Fibroblast of pulmonary artery (primary cell): Measurements from ENCODE around the gene CAPN10.

Source experiments
- DNase-seq: peaks from one replicate; pipeline ENCODE4 v3.0.0-alpha.2; 2010; ENCODE audit warnings: low read depth
- H3K4me3 ChIP-seq: replicated peaks from 2 replicates; pipeline ENCODE4 v1.5.1; 2011; ENCODE audit warnings: low read depth, mild to moderate bottlenecking, control low read depth, low read length, moderate library complexity
- TF ChIP-seq, protein P1 (sequence below): IDR thresholded peaks from 2 replicates; pipeline ENCODE4 v1.5.1; 2011; ENCODE audit warnings: mild to moderate bottlenecking, control low read depth, low read length, inconsistent platforms; ENCODE audit errors: missing control alignments

Gene CAPN10

GRCh38 chr2:240564561-240565332, 21.8 kb upstream of the CAPN10 start:
- TF ChIP-seq, protein P1, sequence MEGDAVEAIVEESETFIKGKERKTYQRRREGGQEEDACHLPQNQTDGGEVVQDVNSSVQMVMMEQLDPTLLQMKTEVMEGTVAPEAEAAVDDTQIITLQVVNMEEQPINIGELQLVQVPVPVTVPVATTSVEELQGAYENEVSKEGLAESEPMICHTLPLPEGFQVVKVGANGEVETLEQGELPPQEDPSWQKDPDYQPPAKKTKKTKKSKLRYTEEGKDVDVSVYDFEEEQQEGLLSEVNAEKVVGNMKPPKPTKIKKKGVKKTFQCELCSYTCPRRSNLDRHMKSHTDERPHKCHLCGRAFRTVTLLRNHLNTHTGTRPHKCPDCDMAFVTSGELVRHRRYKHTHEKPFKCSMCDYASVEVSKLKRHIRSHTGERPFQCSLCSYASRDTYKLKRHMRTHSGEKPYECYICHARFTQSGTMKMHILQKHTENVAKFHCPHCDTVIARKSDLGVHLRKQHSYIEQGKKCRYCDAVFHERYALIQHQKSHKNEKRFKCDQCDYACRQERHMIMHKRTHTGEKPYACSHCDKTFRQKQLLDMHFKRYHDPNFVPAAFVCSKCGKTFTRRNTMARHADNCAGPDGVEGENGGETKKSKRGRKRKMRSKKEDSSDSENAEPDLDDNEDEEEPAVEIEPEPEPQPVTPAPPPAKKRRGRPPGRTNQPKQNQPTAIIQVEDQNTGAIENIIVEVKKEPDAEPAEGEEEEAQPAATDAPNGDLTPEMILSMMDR = peak; percentile 17
- peak; percentile 57 for DNase-seq
- H3K4me3 ChIP-seq = no peak overlapping the region

DNA sequence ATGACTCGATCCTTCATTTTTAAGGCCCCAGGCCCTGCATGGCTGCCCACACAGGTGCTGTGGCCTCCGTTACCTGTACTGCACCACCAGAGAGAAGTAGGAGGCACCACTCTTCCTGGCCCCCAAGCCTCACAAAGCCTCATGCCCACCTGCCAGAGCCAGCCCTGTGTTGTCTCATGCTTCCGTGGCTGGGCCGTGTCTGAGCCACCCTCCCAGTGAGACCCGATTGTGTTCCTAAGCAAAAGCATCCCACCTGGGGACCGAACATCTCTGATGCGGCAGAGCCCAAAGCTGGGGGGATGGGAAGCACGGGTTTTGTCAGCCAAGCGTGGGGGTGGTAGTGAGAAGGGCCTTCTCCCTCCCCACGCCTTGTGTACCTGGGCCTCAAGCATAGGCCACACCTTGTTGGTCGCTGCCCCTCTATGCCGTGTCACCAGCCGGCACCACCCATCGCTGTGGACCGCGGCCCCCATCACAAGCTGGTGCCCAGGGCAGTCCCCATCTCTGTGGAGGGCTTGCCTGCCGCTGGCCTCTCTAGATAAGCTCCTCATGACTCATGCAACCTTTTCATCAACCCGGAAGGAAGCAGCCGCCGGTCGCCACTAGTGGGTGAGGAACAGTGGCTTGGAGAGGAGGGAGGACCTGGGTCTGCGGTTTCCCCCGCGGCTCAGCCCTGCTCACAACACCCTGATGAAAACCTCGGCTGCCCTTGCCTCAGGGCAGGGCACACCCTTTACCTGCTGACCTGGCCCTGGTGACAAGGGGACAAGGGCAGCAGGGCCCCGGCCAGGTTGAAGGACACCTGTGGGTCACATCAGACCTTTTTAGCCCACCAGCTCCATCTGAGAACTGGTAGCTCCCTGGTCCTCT, 21.0 kb upstream of the CAPN10 start:
- peak; percentile 67 for DNase-seq
- peak overlapping the region; percentile 16 for H3K4me3 ChIP-seq
- TF ChIP-seq, protein P1 = no peak

DNA sequence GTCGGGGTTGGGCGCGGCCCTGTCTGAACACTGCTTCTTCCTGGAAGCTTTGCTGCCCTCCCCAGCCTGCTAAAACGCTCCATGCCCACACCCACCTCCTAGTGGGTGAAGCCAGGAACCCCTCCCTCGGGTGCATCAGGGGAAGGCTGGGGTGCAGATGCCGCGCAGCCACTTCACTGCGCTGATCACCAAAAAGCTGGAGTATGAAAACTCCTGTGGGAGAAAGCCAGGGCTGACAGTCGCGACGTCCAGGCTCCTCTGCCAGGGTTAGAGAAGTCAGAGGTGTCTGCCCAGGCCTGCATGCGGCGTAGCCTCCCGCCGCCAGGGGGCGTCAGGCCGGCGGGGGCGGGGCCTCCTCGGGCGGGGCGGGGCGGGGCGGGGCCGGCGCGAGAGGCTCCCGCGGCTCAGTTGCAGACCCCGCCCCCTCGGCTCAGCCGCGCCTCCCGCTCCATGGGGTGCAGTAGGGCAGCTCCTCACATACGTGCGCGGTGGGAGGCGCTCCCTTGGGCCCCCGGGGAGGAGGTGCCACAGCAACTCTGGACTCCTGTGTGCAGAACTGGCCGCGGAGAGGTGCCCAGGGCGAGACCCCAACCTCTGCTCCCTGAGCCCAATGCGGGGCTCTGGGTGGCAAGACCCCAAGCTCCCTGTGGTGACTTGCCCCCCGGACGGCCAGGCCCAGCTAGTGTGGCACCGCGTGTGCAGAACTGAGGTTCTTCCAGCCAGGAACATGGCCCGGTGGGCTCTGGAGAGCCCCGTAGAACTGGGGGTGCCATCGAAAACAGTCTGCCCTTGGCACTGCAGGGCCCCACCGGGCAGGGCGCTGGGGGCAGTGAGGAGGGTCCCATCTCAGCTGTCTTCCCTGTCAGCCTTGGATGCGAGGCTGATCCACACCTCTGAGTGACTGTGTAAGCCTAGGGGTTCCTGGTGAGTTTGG, 20.1 kb upstream of the CAPN10 start:
- H3K4me3 ChIP-seq = peak overlapping the region; percentile 36
- TF ChIP-seq, protein P1 = peak; percentile 57
- DNase-seq = peak; percentile 84

- DNase-seq = no peak
- TF ChIP-seq, protein P1 = no peak
- peak overlapping the region; percentile 62 for H3K4me3 ChIP-seq
These were observed 19.2 kb upstream of the CAPN10 start for GRCh38 chr2:240567137-240567871.

GRCh38 chr2:240567872-240568677, 18.5 kb upstream of the CAPN10 start, which contains the start of gene RNPEPL1:
RNPEPL1 (plus strand) TSS chr2:240568484; CDS start chr2:240568587, 103 bp downstream.
- DNase-seq = no peak
- TF ChIP-seq, protein P1 = no peak
- H3K4me3 ChIP-seq = peak within 1 kb of the TSS; percentile 62
